ENCODE results near the gene MAP4K5.

GRCh38 chr14:50371546-50371945, 160.8 kb downstream of the MAP4K5 start:
- TF ChIP-seq POLR2A (IDR thresholded peaks at IDR 0.05) = no peak
- no peak for TF ChIP-seq CTCF (IDR thresholded peaks at IDR 0.05)
